ENCODE data around the gene ADH5. TPM values are rescaled to one million over a fixed set of nuclear protein-coding genes. Genes with fewer than 3 reads are reported as not detected.

Gene ADH5
- total RNA-seq, 1 experiment from 2014 or later: 163 TPM

- no peaks in the 10 kb centered on the region for H3K4me1 ChIP-seq (ENCODE audit: control insufficient read depth in 1 of 2, insufficient read depth in 2 of 2, low read length in 2 of 2)
- no peak overlapping the region for H3K4me3 ChIP-seq (replicated peaks in 1 of 2; ENCODE audit: low read depth in 1 of 2, low read length in 2 of 2)
- peaks cover 3% of the 10 kb centered on the region; the same call in 1 of the 2 replicates for H4K20me1 ChIP-seq (ENCODE audit: insufficient read depth)
- ATAC-seq: no peak
- no peaks in the 10 kb centered on the region for H3K9me3 ChIP-seq (ENCODE audit: control insufficient read depth in 1 of 2, insufficient read depth in 1 of 2, low read depth in 1 of 2, low read length in 2 of 2)
- intact Hi-C loops (cut with micrococcal nuclease): no loop called here
- no peak for DNase-seq (ENCODE audit: low read depth, low spot score)
- H3K27me3 ChIP-seq (ENCODE audit: insufficient read depth, low read length): no peaks in the 10 kb centered on the region
- TF ChIP-seq REST (IDR thresholded peaks at IDR 0.05; ENCODE audit: low read depth): no peak
- no peak for TF ChIP-seq SRF (IDR thresholded peaks at IDR 0.05; ENCODE audit: low read depth)
- no peak for TF ChIP-seq MAX (IDR thresholded peaks at IDR 0.05)
- no peak for TF ChIP-seq SIN3A (IDR thresholded peaks at IDR 0.05; ENCODE audit: low read depth)
- TF ChIP-seq CEBPB (IDR thresholded peaks at IDR 0.05; ENCODE audit: low read depth): no peak
- no peak for TF ChIP-seq ZFX (IDR thresholded peaks at IDR 0.05)
- BruUV-seq (replicated peaks): no TSS peak
- H3K36me3 ChIP-seq (ENCODE audit: control insufficient read depth in 1 of 2, insufficient read depth in 2 of 2, low read length in 2 of 2): peaks cover 0 to 24% of the 10 kb centered on the region in 2 experiments; a peak in 2 of 4 replicates
- ChIA-PET CTCF (no interaction called here), POLR2A (no interaction called here), RAD21 (ENCODE audit: low non-redundant PET in 1 of 2, low total read pairs in 2 of 2, uncharacterized antibody in 2 of 2, unreplicated experiment in 2 of 2) (no interaction called here)
- H3K27ac ChIP-seq (ENCODE audit: low read depth, low read length): no peak overlapping the region
- no peak overlapping the region for H2AFZ ChIP-seq (ENCODE audit: low read depth, low read length, poor library complexity, severe bottlenecking)
- H3K9ac ChIP-seq (ENCODE audit: low read length): no peak overlapping the region
- H3K4me2 ChIP-seq (ENCODE audit: low read length): no peak overlapping the region
- H3K79me2 ChIP-seq (ENCODE audit: insufficient read depth, low read length): peaks cover 41% of the 10 kb centered on the region
- no peaks in the 10 kb centered on the region for H3K9me2 ChIP-seq (ENCODE audit: insufficient read depth)
These were observed 45.2 kb downstream of the ADH5 start for GRCh38 chr4:99043346-99043745.

- no peak for ATAC-seq
- TF ChIP-seq ZNF274 (IDR thresholded peaks at IDR 0.05; ENCODE audit: low read depth, low read length) (no peak), EGR1 (IDR thresholded peaks at IDR 0.05; ENCODE audit: low read depth) (no peak), EZH2 (IDR thresholded peaks at IDR 0.05) (no peak), CBX3 (IDR thresholded peaks at IDR 0.05; ENCODE audit: low read depth) (no peak)
- TF ChIP-seq, protein P1, sequence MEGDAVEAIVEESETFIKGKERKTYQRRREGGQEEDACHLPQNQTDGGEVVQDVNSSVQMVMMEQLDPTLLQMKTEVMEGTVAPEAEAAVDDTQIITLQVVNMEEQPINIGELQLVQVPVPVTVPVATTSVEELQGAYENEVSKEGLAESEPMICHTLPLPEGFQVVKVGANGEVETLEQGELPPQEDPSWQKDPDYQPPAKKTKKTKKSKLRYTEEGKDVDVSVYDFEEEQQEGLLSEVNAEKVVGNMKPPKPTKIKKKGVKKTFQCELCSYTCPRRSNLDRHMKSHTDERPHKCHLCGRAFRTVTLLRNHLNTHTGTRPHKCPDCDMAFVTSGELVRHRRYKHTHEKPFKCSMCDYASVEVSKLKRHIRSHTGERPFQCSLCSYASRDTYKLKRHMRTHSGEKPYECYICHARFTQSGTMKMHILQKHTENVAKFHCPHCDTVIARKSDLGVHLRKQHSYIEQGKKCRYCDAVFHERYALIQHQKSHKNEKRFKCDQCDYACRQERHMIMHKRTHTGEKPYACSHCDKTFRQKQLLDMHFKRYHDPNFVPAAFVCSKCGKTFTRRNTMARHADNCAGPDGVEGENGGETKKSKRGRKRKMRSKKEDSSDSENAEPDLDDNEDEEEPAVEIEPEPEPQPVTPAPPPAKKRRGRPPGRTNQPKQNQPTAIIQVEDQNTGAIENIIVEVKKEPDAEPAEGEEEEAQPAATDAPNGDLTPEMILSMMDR (IDR thresholded peaks at IDR 0.05 in 2 of 3, conservative IDR thresholded peaks at IDR 0.05 in 1 of 3; ENCODE audit: borderline replicate concordance in 1 of 3, insufficient read depth in 1 of 3, low read depth in 2 of 3, low read length in 2 of 3): no peak
- H3K4me3 ChIP-seq (replicated peaks in 1 of 2; ENCODE audit: low read depth in 1 of 2, low read length in 2 of 2): no peak overlapping the region
- H3K36me3 ChIP-seq (ENCODE audit: control insufficient read depth in 1 of 2, insufficient read depth in 2 of 2, low read length in 2 of 2): peaks cover 0 to 45% of the 10 kb centered on the region in 2 experiments; a peak in 2 of 4 replicates
- H3K9me3 ChIP-seq (ENCODE audit: control insufficient read depth in 1 of 2, insufficient read depth in 1 of 2, low read depth in 1 of 2, low read length in 2 of 2): 0 out of 4 replicates have a peak, but pooled peaks cover 0 to 3% of the 10 kb centered on the region in 2 experiments
- peaks cover 62% of the 10 kb centered on the region for H3K79me2 ChIP-seq (ENCODE audit: insufficient read depth, low read length)
- no peaks in the 10 kb centered on the region for H3K27me3 ChIP-seq (ENCODE audit: insufficient read depth, low read length)
- no peak for DNase-seq (ENCODE audit: low read depth, low spot score)
- no peaks in the 10 kb centered on the region for H3K4me1 ChIP-seq (ENCODE audit: control insufficient read depth in 1 of 2, insufficient read depth in 2 of 2, low read length in 2 of 2)
- peaks cover 3% of the 10 kb centered on the region; the same call in 1 of the 2 replicates for H4K20me1 ChIP-seq (ENCODE audit: insufficient read depth)
- no peaks in the 10 kb centered on the region for H3K9me2 ChIP-seq (ENCODE audit: insufficient read depth)
- H3K4me2 ChIP-seq (ENCODE audit: low read length): no peak overlapping the region
- ChIA-PET POLR2A (no interaction called here), RAD21 (ENCODE audit: low non-redundant PET in 1 of 2, low total read pairs in 2 of 2, uncharacterized antibody in 2 of 2, unreplicated experiment in 2 of 2) (no interaction called here), CTCF (no interaction called here)
- BruUV-seq (replicated peaks): no TSS peak
- H2AFZ ChIP-seq (ENCODE audit: low read depth, low read length, poor library complexity, severe bottlenecking): no peak overlapping the region
- intact Hi-C loops (cut with micrococcal nuclease): no loop called here
- no peak overlapping the region for H3K9ac ChIP-seq (ENCODE audit: low read length)
- H3K27ac ChIP-seq (ENCODE audit: low read depth, low read length): no peak overlapping the region
These were observed 50.4 kb downstream of the ADH5 start for GRCh38 chr4:99038213-99038612.

All from HCT116 (cell line).